NAMALWA (cell line): ENCODE measurements around the gene LPCAT1.

Experiments used
- DNase-seq: peaks from one replicate; pipeline ENCODE4 v3.0.0-alpha.2; 2015; ENCODE audit warnings: low spot score

The LPCAT1 gene

GRCh38 chr5:1421521-1422341, 102.0 kb downstream of the LPCAT1 start:
- DNase-seq, result no peak

- DNase-seq, result no peak
Observed at GRCh38 chr5:1420211-1421195, 103.3 kb downstream of the LPCAT1 start.

DNA sequence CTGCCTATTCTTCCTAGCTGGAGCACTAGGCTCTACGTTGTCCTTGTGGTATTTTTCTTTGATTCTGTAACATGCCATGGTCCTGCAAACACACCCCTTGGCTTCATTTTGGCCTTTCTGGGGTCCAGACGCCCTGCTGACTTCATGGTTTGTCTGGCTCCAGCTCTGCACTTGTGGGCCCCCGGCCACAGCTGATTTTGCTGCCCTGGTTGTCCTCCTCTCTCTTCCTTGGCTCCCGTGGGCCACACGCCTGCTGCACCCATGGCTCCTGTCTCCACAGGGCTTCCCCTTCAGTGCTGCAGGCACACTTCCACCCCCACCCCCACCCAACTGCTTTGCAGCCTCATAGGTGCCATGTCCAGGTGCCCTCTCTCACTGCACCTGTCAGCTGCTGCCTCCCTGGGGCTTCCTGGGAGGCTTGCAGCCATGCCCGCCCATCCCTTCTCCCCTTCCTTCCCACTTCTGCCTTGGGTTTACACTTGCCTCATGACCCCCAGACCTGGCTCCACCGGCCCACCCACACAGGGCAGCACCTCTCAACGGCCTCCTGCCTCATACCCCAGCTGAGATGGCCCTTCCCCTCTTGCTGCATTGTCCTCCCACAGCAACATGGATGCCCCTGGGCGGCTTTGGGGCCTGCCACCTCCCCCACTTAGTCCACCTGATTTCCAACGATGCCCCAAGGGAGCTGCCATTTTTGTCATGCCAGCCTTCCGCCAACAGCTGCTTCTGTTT, 104.1 kb downstream of the LPCAT1 start:
- no peak for DNase-seq

- no peak for DNase-seq
Observed at GRCh38 chr5:1418921-1419280, 104.9 kb downstream of the LPCAT1 start.

DNA sequence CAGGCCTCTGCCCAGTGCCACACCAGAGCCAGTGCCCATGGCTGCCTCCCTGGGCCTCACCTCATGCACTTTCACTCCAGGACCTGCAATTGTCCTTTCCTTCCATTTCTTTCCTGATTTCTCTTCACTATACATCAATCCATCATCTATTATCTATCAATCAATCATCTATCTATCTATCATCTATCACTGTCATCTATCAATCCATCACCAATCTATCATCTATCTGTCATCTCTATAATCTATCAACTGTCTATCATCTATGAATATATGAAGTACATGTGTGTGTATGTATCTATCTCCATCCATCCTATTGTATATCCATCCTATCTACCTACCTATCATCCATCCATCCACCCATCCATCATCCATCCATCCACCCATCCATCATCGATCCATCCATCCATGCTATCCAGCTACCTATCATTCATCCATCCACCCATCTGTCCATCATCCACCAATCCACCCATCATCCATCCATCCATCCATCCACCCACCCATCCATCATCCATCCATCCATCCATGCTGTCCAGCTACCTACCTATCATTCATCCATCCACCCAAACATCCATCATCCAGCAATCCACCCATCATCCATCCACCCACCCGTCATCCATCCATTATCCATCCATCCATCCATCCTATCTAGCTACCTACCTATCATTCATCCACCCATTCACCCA, 105.4 kb downstream of the LPCAT1 start:
- DNase-seq, result no peak

- DNase-seq, result no peak
Observed at GRCh38 chr5:1417586-1418225, 106.1 kb downstream of the LPCAT1 start.

DNA sequence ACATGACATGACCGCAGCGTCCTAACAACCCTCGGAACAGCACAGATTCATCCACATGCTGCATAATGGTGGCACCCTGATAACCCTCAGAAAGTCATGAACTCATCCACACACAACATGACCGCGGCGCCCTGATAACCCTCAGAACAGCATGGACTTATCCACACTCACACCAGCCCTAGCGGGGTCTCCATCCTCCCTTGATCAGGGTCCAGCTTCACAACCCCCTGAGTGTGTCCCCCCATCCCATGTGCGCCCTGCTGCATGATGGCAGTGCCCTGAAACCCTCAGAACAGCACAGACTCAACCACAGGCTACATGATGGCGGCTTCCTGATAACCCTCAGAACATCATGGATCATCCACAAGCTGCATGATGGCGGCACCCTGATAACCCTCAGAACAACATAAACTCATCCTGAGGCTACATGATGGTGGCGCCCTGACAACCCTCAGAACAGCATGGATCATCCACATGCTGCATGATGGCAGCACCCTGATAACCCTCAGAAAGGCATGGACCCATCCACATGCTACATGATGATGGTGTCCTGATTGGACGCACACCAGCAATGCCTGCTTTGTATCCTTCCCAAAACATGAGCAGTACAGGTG, 106.8 kb downstream of the LPCAT1 start:
- DNase-seq, result no peak

DNA sequence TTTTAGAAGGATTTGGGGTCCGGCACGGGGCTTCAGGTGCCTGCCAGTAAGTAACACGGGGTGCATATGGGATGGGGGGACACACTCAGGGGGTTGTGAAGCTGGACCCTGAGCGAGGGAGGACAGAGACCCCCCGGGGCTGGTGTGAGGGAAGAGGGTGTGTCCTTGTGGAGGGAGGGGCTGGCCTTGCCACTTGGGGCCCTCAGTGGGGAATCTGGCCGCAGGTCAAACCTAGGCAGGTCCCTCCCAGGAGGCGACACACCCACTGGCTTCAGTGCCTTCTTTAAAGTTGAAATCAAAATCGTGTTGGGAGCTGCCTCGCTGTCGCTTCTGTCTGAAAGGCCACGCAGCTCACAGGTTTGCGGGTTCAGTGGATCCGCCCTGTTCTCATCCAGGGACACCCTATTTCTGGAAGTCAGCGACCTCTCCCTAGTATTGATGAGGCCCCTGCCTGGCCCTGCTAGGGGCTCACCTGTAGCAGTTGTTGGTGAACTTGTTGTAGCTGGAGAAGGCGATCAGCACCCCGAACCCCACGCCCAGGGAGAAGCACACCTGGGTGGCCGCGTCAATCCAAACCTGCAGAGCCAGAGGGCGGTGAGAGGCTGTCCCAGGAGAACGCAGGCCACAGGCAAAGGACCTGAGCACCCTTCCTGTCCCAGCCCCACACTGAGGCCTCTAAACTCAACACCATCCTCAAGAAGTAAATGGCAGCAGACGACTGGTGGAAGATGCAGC, 108.0 kb downstream of the LPCAT1 start:
- DNase-seq, result no peak

GRCh38 chr5:1415059-1415425, 108.7 kb downstream of the LPCAT1 start:
- DNase-seq, result no peak

GRCh38 chr5:1414311-1415058, 109.3 kb downstream of the LPCAT1 start:
- DNase-seq, result peak; percentile 58

- no peak for DNase-seq
Observed at GRCh38 chr5:1413611-1414241, 110.0 kb downstream of the LPCAT1 start.

DNA sequence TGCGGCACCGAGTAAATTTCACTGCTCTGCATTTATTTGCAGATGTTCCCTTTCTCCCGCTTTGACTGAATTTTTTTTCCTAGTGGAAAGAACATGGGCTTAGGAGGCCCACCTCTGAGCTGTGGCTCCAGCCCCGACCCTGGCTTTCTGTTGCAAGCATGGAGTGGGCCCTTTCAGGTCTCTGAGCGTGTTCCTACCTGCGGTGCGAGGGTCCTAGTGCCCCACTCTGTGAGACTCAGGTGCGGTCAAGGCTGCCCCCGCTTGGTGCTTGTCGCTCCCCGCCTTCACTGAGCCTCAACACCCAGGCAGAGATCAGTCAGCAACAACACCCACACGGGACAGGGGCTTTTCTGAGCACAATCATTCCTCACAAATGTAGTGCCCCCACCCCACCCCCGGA, 110.5 kb downstream of the LPCAT1 start:
- no peak for DNase-seq

DNA sequence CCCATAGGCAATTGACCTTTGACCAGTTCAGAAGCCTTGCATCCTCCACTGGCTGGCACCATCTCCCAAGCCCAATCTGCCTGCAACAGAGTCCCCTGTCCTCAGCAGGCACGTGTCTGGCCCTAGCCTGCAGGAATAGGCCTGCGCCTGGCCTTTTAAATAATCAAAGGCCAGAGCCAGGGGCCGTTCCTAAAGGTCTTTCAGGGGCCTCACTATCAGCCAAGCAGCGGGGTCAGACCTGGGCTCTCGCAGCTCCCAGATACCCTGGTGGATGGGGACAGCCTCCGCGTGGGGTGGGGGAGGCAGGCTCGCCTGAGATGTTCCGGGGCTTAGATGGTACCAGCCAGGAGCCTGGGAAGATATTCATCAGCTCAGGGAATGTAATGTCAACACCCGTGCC, 111.1 kb downstream of the LPCAT1 start:
- no peak for DNase-seq

- DNase-seq, result no peak
Observed at GRCh38 chr5:1412163-1412562, 111.6 kb downstream of the LPCAT1 start.
